Small intestine (tissue), 7 donors: ENCODE results near the gene IGSF9B. TPM values are rescaled to one million over a fixed set of nuclear protein-coding genes. Genes with fewer than 3 reads are reported as not detected.

Experiments used
- DNase-seq, 2 donors: peaks; one replicate each; pipeline versions ENCODE4 v3.0.0 to v3.0.0-alpha.2; 2013
- FAIRE-seq: peaks from 2 replicates; lab custom pipeline; 2012; peaks lifted over from hg19 to GRCh38; lab: Jason Lieb, UNC
- H3K27ac ChIP-seq, 3 donors: one replicate each; pipeline ENCODE4 v1.5.1; 2013; ENCODE audit warnings: low read length in 2 of 3, mild to moderate bottlenecking in 2 of 3, control low read depth in 1 of 3, inconsistent platforms in 1 of 3, low read depth in 1 of 3, moderate library complexity in 1 of 3
- H3K27me3 ChIP-seq, 3 donors: one replicate each; pipeline ENCODE4 v1.6.1; 2013; ENCODE audit warnings: low read length in 3 of 3, inconsistent platforms in 1 of 3; ENCODE audit not compliant: control insufficient read depth in 3 of 3, insufficient read depth in 3 of 3
- H3K36me3 ChIP-seq, 3 donors: one replicate each; pipeline ENCODE4 v1.6.1; 2013; ENCODE audit warnings: low read length in 3 of 3, inconsistent platforms in 1 of 3, low read depth in 1 of 3, mild to moderate bottlenecking in 1 of 3, moderate library complexity in 1 of 3; ENCODE audit not compliant: control insufficient read depth in 3 of 3, insufficient read depth in 2 of 3
- H3K4me1 ChIP-seq, 3 donors: one replicate each; pipeline ENCODE4 v1.6.1; 2013; ENCODE audit warnings: low read length in 2 of 3, inconsistent platforms in 1 of 3, low read depth in 1 of 3, mild to moderate bottlenecking in 1 of 3, moderate library complexity in 1 of 3; ENCODE audit not compliant: control insufficient read depth in 3 of 3, insufficient read depth in 2 of 3
- H3K4me3 ChIP-seq, 3 donors: one replicate each; pipeline ENCODE4 v1.5.1; 2013; ENCODE audit warnings: low read length in 3 of 3, control low read depth in 1 of 3, inconsistent platforms in 1 of 3, low read depth in 1 of 3, mild to moderate bottlenecking in 1 of 3, moderate library complexity in 1 of 3
- H3K9me3 ChIP-seq, 2 donors: one replicate each; pipeline ENCODE4 v1.6.1; 2013; ENCODE audit warnings: low read depth in 1 of 2, low read length in 1 of 2; ENCODE audit not compliant: control insufficient read depth in 2 of 2, insufficient read depth in 1 of 2
- WGBS, 3 donors: extraction: QIAGEN DNeasy Blood & Tissue Kit; methylation state at CpG; one replicate each; pipeline ENCODE4 v1.1.7; 2013; 5-methylcytosine and 5-hydroxymethylcytosine counted together
- polyA plus RNA-seq, 4 donors: library from polyadenylated mRNA; stranded (reverse) in 3 of 4; unstranded in 1 of 4; fragments of 200-250 nt in 3 of 4; fragments of 120-200 nt in 1 of 4; gene quantifications; one replicate each; pipeline versions ENCODE4 v1.2.1 to v1.2.3, GENCODE V29; 2013
- donor health status: healthy with polysubstance abuse.
- donor health status: control.
- donor health status: control.
- donor health status: Bipolar disorder and iron deficiency.
- donor health status: healthy.

IGSF9B gene
- polyA plus RNA-seq, 4 donors = 1.4 to 2.3 (median 2.1) TPM; not detected in 1

DNA sequence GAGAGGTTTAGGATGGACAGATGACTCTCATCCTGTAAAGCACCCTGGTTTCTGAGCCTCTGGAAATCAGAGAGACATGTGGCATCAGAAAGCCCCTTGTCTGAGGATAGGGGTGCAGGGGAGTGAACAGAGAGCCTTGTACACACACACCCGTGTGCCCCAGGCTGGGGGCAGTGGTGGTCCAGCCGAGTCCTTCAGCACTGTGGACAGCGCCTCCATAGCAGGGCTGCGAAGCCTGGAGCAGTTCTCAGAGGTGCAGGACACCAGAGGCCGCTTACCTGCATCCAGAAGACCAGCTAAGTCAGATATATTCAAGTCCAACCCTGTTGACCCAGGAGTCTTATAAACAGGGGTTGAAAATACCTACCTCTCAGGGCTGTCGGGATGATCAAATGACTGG, 11.5 kb upstream of the IGSF9B start:
- no peaks in the 10 kb centered on the region for H3K36me3 ChIP-seq
- peaks cover 0 to 22% (median 5%) of the 10 kb centered on the region in 3 donors for H3K27me3 ChIP-seq
- H3K9me3 ChIP-seq = no peaks in the 10 kb centered on the region
- FAIRE-seq (no peak), DNase-seq (no peak)
- 47 to 58% (median 53%) methylated on average over 6 of the region's 6 CpGs for WGBS, 3 donors
- no peak overlapping the region for H3K27ac ChIP-seq
- no peaks in the 10 kb centered on the region for H3K4me1 ChIP-seq
- H3K4me3 ChIP-seq = no peak overlapping the region

DNA sequence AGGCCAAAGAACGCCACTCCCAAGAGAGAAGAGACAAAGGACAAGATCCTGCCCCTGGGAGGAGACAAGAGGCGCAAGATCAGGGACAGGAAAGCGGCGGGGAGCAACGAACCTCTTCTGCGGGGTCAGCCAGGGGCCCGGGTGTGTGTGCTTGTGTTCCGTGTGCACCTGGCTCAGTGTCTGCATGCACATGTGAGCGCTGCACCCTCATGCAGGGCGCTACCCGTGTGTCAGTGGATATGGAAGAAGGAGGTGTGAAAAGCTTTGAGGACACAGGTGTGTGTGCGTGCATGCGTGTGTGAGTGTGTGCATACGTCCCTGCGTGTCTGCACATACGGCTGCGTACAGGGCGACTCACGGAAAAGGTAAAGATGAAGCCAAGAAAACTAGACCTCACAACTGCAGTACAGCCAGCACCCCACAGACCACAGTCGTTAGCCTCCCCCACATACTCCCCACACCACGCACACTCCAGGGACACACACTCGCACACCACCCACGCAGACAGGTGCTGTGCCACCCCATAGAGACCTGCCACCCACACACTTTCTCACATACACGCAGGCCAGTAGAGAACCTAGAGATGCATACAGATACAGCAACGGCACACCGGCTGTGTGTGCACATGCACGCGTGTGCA, 11.0 kb upstream of the IGSF9B start:
- no peaks in the 10 kb centered on the region for H3K36me3 ChIP-seq
- H3K9me3 ChIP-seq = no peaks in the 10 kb centered on the region
- WGBS, 3 donors = 68 to 82% (median 75%) methylated on average over 28 of the region's 28 CpGs
- no peaks in the 10 kb centered on the region for H3K4me1 ChIP-seq
- H3K27ac ChIP-seq = no peak overlapping the region
- DNase-seq (no peak), FAIRE-seq (no peak)
- H3K4me3 ChIP-seq = no peak overlapping the region
- peaks cover 0 to 22% (median 5%) of the 10 kb centered on the region in 3 donors for H3K27me3 ChIP-seq

DNA sequence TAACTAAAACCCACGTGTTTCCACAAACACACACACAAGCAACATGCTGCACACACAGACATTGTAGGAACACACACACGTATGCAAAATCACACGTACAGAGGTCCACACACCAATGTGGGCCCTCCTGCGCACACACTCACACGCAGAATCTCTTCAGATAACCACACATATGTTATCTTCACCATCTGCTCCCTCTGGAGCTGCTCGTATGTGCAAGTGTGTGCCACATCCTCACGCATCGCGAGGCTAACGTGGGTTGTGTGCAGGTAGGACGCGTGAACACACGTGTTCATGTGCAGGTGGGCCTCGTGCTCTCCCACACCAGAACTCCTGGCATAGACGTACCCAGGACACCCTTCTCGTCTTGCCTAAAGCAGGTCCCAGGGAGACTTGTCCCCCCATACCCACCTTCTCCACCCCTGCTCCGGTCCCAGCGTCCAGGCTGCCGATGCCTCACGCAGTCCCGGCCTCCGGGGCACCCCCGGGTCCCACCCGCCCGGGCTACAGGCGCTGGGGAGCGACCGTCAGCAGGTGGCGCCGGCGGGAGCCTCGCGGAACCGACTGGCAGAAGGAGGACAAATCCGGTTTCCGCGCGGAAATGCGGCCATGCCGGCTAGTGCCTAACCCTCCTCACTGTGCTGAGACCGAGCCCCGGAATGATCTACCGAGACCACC, 10.3 kb upstream of the IGSF9B start:
- Histone ChIP-seq H3K4me3 (no peak overlapping the region), H3K9me3 (no peaks in the 10 kb centered on the region), H3K27me3 (peaks cover 0 to 22% (median 5%) of the 10 kb centered on the region in 3 donors), H3K4me1 (no peaks in the 10 kb centered on the region), H3K36me3 (no peaks in the 10 kb centered on the region), H3K27ac (no peak overlapping the region)
- FAIRE-seq (no peak), DNase-seq (peak in 1 of 2 donors; percentile 40)
- WGBS, 3 donors = 35 to 44% (median 36%) methylated on average over 41 to 43 of the region's 43 CpGs

DNA sequence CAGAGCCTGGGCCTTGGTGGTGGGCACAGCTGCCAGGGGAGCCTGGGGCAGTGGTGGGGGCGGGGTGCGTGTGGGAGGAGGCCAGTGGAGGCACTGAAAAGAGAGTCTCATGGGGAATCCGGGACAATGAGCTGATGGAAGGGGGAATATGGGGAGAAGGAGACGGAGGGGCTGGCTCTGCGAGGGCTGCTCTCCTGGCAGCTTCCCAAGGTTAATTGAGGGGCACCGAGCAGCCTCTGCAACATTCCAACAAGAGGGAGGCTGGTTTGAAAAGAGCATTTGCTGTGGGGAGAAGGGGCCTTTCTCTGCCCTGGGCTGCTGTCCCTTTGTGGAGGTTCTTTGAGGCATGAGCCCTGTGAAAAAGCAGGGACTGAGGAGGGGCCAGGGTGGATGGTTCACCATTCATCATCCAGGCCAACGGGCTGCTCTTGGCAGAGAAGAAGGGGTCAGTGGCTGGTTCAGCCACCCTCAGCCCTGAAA, 9.4 kb upstream of the IGSF9B start:
- Histone ChIP-seq H3K4me1 (no peaks in the 10 kb centered on the region), H3K27ac (no peak overlapping the region)
- no peak for DNase-seq

DNA sequence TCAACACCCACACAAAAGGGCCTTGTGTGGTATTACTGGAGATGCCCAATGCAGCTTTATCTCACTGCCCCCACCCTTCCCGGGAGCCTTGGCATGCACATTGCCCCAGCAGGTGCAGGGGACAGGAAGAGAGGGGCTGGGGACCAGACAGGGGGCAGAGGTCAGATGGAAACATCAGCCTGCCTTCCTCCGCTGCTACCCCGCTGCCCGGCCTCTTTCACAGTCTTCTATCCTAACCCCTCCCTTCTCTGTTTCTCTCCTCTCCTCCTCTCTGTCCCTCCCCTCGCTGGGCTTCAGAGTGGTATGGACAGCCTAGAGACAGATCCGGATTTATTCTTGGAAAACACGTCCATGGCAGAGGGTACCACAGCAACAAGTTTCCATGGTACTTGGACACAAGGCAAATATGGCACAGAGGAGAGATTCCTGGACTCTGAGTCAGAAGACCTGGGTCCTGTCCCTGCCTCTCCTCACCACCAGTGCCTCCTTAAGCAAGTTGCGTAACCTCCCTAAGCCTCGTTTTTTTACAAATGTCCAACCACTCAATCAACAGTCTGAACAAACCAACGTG, 8.3 kb upstream of the IGSF9B start:
- H3K27ac ChIP-seq = no peak overlapping the region
- H3K4me3 ChIP-seq = no peak overlapping the region
- DNase-seq (no peak), FAIRE-seq (no peak)
- no peaks in the 10 kb centered on the region for H3K36me3 ChIP-seq
- H3K4me1 ChIP-seq = no peaks in the 10 kb centered on the region
- WGBS, 3 donors = 47 to 66% (median 49%) methylated on average over 10 of the region's 10 CpGs
- peaks cover 0 to 27% (median 5%) of the 10 kb centered on the region in 3 donors for H3K27me3 ChIP-seq
- no peaks in the 10 kb centered on the region for H3K9me3 ChIP-seq

More for the DNA sequence above, 9.4 kb upstream of the IGSF9B start:
- peaks cover 0 to 24% (median 5%) of the 10 kb centered on the region in 3 donors for H3K27me3 ChIP-seq
- WGBS, 3 donors = 62 to 72% (median 66%) methylated on average over 7 of the region's 7 CpGs
- H3K9me3 ChIP-seq = no peaks in the 10 kb centered on the region
- no peak for FAIRE-seq
- no peaks in the 10 kb centered on the region for H3K36me3 ChIP-seq
- no peak overlapping the region for H3K4me3 ChIP-seq

DNA sequence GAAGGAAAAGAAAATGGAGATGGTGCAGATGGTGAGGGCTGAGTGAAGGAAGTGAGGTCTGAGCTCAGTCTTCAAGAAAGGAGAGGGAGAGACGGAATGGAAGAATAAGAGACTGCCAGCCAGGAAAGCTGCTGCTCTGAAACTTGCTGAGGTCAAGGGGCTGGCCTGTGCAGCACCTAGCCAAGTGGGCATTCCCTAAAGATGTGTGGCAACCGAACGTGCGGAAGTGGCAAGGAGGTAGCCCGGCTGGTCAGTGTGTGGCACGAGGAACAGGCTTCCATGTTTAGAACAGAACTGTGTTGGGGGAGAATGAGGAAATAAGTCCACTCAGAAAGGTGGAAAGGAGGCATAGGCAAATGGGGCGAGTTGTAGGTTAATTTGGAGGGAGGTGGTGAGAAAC, 7.6 kb upstream of the IGSF9B start:
- Histone ChIP-seq H3K4me1 (no peaks in the 10 kb centered on the region), H3K27me3 (peaks cover 0 to 26% (median 5%) of the 10 kb centered on the region in 3 donors), H3K36me3 (no peaks in the 10 kb centered on the region), H3K9me3 (no peaks in the 10 kb centered on the region), H3K4me3 (no peak overlapping the region), H3K27ac (no peak overlapping the region)
- 85 to 88% (median 87%) methylated on average over 7 of the region's 7 CpGs for WGBS, 3 donors
- DNase-seq = no peak
- no peak for FAIRE-seq

DNA sequence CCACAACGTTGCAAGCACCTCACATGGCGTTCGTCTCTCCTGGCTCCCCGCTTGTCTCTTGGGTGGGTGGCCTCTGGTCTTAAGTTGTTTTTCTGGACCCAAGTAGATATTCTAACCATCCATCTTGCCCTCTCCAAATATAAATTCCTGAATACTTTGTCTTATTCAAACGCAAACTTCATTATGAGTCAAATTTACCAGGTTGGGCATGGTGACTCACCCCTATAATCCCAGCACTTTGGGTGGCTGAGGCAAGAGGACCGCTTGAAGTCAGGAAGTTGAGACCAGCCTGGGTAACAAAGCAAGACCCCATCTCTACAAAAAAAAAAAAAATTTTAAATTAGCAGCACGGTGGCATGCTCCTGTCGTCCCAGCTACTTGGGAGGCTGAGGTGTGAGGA, 5.1 kb upstream of the IGSF9B start:
- H3K27me3 ChIP-seq = peaks cover 0 to 34% (median 2%) of the 10 kb centered on the region in 3 donors
- no peaks in the 10 kb centered on the region for H3K9me3 ChIP-seq
- FAIRE-seq (no peak), DNase-seq (no peak)
- no peak overlapping the region for H3K4me3 ChIP-seq
- no peak overlapping the region for H3K27ac ChIP-seq
- WGBS, 3 donors = 77 to 86% (median 84%) methylated on average over 8 of the region's 8 CpGs
- no peaks in the 10 kb centered on the region for H3K36me3 ChIP-seq
- H3K4me1 ChIP-seq = peaks cover 0 to 7% (median 0%) of the 10 kb centered on the region in 3 donors

DNA sequence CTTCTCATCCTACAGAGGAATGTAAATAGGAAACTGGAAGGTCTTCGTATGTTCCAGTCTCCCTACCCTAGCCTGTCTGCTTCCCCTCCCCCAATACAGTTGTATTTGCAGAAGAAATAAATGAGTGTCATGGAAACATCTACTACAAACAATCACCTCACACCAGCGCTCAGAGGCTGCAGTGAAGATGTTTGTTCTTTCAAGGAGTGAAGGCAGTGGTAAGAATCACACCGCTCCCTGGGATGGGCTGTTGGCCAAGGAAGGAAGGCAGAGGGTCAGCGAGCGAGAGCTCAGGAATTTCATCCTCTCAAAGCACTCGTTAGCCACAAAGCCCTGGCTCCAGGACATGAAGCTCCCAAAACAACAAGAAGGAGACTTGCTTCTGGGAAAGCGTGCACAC, 1.1 kb upstream of the IGSF9B start:
- H3K36me3 ChIP-seq = no peaks in the 10 kb centered on the region
- no peaks in the 10 kb centered on the region for H3K9me3 ChIP-seq
- DNase-seq (peak in 1 of 2 donors; percentile 34), FAIRE-seq (no peak)
- WGBS, 3 donors = 34 to 51% (median 49%) methylated on average over 7 of the region's 7 CpGs
- H3K27ac ChIP-seq = peak overlapping the region in 1 of 3 donors; percentile 38
- H3K27me3 ChIP-seq = peaks cover 9 to 52% (median 16%) of the 10 kb centered on the region in 3 donors
- H3K4me1 ChIP-seq = peaks cover 0 to 7% (median 0%) of the 10 kb centered on the region in 3 donors
- no peak overlapping the region for H3K4me3 ChIP-seq
